NOMO-1 treated with dmso at 0.1 percent for 144 hours (cell line): Measurements from ENCODE around the gene ADPRH.
"Not testable (repeated sequence)": the region's sequence is repeated elsewhere in the genome, so short reads cannot be mapped to it uniquely, and the experiment has no call there.

Source experiments
- DNase-seq: peaks from one replicate; lab custom pipeline; 2025; ENCODE audit not compliant: unreplicated experiment; lab: John Stamatoyannopoulos, UW

ADPRH gene

GRCh38 chr3:119559441-119559963, 19.8 kb upstream of the ADPRH start, which contains the start of gene CD80:
Gene CD80, minus strand, starts transcription at chr3:119559614. Its CDS starts 1,886 bp downstream, at chr3:119557728.
- peak; percentile 69 for DNase-seq

DNA sequence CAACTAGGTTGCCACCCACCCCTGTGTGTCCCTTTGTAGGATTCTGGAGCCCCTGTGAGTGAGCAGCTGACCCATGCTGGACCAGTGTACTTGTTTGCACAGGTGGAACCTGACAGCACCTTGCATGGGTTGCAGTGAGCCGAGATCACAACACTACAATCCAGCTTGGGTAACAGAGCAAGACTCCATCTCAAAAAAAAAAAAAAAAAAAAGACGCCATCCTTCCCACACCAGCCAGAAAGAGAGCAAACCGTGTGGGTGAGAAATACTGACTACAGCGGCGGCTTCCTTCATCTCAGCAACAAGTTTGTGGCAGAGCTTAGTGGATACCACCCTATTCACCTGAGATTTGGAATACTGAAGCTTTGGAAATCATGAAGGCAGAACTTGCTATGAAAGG, 19.1 kb upstream of the ADPRH start:
- no peak for DNase-seq

DNA sequence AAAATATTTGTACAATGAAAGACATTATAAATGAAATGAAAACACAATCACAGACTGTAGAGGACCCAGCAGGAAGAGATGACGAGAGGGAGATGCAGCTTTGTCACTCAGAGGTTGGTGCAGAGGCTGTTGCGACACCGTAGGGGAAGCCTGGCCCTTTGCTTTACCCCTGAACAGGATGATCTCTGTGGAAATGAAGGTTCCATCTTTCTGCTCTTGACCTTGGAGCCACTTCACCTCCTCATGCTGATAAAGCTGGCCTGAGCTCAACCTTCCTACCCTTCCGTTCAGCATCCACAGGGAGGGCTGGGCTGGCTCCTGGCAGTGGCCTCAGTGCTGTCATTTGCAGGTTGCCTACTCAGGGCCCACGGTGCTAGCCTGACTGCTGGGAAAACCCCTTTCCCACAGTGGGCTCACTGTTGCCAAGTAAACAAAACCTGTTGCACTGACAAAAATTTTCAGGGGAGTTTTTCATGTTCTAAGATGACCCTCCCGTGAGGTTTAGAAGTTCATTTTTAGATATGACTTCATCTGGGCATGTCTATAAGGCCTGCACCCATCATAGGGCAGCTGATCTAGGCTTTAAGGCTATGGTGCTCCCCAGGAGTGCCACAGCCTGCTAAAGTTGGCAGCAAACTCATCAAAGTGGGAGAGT, 16.9 kb upstream of the ADPRH start:
- peak; percentile 46 for DNase-seq

- not testable (repeated sequence) for DNase-seq
Observed at GRCh38 chr3:119563334-119563733, 16.0 kb upstream of the ADPRH start.

DNA sequence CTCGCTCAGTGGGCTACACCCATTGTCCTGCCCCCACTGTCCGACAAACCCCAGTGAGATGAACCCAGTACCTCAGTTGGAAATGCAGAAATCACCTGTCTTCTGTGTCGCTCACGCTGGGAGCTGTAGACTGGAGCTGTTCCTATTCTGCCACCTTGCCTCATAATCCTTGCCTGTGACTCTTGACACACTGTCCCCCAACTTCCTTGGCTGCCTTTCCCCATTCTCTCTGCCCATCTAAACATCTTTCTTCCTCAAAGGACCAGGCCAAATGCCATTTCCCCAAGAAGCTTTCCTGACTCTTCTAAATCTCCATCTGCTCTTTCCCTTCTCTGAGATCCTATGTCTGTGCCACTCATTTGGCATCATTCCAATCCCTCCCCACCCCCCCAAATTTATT, 10.1 kb upstream of the ADPRH start:
- DNase-seq: no peak

GRCh38 chr3:119570229-119570628, 9.1 kb upstream of the ADPRH start:
- peak; percentile 87 for DNase-seq

DNA sequence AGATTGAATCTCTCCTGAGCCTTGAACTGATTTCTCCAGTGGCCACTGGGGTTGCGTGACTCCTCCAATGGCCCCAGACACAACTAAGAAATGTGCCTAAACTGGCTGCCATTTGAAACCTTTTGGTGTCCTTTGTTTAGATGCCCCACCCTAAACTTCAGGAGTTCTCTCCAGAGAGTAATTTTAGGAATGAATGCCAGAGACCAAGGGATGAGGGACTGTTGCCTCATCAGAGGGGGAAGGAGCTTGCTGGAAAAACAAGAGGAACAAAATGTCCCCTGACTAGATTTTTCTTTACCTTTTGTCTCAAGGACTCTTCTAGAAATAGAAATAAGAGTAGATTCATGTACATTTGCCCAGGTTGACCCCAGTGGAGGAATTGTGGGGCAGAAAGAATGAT, 8.1 kb upstream of the ADPRH start:
- DNase-seq: no peak

GRCh38 chr3:119571688-119572087, 7.6 kb upstream of the ADPRH start:
- no peak for DNase-seq

GRCh38 chr3:119575507-119575906, 3.8 kb upstream of the ADPRH start:
- no peak for DNase-seq

DNA sequence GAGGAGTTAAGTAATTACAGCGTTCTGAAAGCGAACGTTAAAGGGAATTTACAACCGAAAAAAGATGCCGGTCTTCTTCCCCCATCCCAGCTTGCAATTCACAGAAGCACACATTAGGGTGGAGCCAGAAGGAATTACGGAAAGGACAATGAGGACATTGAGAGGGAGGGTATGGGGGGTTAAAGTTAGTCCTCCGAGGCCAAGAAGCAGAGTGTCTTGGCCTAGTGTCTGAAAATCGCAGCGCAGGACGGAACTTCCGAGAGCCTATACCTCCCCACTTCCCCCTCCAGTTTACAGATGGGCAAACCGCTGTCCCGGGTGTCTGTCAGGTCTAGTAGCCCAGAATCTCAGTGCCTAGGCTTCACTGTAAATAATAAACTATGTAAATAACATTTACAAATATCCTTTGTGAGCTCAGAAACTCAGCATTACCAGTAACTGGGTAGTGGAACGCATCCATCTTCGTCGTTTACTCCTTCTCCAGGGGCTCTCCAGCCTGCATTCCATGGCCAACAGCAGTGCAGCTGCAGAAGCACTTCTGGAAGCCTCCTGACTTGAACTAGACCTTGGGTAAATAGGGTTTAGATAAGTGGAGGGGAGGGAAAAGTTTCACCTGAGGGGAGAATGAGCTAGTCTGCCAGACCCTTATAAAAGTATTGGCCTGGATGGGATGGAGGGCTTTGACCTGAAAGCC, 922 bp downstream of the ADPRH start:
- peak; percentile 75 for DNase-seq

DNA sequence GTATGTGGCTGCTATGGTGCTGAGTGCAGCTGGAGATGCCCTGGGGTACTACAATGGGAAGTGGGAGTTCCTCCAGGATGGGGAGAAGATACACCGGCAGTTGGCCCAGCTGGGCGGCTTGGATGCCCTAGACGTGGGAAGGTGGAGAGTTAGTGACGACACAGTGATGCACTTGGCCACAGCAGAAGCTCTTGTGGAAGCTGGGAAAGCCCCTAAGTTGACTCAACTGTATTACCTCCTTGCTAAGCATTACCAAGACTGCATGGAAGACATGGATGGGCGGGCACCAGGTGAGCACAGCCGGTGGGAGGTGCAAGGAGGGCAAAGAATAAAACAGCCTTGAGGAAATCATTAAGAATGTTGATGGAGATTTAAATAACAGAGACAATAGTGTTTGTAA, 2.9 kb downstream of the ADPRH start:
- no peak for DNase-seq

DNA sequence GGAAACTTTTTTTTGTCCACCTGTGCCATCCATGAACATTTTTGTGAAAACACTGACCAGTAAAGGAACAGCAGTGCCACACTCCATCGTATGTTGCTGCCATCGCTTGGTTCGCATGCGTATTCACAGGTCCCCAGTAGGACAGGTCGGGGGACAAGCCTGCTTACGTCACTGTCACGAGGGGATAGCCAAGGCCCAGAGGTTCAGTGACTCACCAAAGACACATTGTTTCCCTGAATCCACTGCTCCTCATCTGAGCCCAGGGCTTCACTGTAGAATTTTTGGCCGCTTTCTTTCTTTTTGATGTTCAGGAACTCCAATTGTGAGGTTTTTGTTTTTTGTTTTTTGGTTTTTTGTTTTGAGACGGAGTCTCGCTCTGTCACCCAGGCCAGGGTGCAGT, 5.9 kb downstream of the ADPRH start:
- DNase-seq: no peak

- no peak for DNase-seq
Observed at GRCh38 chr3:119585856-119586570, 6.7 kb downstream of the ADPRH start.

GRCh38 chr3:119586733-119587172, 7.5 kb downstream of the ADPRH start:
- DNase-seq: no peak

- peak; percentile 56 for DNase-seq
Observed at GRCh38 chr3:119588112-119588511, 8.8 kb downstream of the ADPRH start.

DNA sequence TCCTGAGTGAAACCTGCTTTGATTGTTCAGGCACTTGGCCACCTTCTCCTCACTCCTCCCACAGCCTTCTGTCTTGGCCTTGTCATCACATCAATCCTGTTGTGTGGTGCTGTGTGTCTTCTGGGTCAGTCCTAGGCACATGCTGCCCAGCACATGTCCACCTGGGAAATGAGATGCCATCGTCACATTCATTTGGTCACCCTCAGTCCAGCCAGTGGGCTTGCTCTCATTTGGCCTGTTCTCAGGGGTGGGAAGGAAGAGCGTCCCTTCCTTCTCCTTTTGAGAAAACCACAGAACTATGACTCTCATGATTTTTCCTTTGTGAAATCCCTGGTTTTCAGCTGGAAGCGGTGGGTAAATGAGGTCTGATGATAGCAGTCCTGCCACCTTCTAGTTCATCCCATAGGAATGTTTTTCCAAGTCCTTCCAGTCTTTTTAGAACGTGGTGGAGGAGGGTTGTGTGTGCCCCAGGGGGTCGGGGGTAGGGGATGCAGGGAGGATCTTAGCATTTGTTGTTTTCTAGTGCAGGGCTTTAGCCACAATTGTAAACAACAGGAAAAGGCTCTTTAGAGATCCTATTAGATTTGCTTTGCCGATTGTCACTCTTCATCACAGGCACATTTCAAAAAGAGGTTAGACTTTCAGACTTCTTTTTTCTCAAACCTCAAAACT, 9.9 kb downstream of the ADPRH start:
- no peak for DNase-seq

DNA sequence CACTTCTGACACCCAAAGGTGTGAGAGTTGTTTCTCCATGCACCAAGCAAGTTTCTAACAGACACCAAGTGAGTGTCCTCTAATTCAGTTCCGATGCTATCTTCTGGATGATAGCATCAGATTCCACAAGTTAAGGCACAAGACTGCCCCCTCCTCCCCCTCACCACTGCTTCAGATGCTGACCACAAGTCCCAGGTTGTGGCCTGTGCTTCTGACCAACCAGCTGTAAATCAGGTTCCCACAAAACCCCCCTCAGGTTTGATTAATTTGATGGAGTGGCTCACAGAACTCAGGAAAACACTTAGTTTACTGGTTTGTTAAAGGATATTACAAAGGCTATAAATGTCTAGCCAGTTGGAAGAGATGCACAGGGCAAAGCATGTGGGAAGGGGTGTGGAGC, 11.4 kb downstream of the ADPRH start:
- DNase-seq: no peak

- DNase-seq: no peak
Observed at GRCh38 chr3:119592861-119593260, 13.6 kb downstream of the ADPRH start.

DNA sequence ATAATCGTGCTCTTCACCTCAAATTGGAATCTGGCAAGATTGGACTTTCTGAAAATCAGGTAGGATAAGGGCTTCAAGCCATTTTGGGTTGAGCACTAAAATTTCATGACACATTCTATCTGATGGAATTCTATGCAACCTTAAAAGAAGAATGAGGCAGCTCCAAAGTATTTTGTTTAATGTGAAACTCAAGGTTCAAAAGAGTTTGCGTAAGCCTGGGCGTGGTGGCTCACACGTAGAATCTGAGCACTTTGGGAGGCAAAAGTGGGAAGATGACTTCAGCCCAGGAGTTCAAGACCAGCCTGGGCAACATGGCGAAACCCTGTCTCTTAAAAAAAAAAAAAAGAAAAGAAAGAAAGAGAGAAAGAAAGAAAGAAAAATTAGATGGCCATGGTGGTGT, 14.8 kb downstream of the ADPRH start:
- no peak for DNase-seq

DNA sequence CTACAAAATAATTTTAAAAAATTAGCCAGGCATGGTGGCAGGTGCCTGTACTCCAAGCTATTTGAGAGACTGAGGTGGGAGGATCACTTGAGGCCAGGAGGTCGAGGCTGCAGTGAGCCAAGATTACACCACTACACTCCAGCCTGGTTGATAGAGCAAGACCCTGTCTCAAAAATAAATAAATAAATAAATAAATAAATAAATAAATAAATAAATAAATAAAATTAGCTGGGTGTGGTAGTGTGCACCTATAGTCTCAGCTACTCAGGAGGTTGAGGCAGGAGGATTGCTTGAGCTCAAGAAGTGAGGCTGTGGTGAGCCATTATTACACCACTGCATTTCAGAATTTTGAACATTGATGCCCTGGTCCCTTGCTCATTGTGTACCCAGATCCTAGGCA, 15.6 kb downstream of the ADPRH start:
- not testable (repeated sequence) for DNase-seq

GRCh38 chr3:119595639-119596334, 16.5 kb downstream of the ADPRH start:
- DNase-seq: no peak
